ENCODE measurements around the gene MS4A8.
"Not testable (repeated sequence)": the region's sequence is repeated elsewhere in the genome, so short reads cannot be mapped to it uniquely, and the experiment has no call there.

MS4A8 gene, protein sequence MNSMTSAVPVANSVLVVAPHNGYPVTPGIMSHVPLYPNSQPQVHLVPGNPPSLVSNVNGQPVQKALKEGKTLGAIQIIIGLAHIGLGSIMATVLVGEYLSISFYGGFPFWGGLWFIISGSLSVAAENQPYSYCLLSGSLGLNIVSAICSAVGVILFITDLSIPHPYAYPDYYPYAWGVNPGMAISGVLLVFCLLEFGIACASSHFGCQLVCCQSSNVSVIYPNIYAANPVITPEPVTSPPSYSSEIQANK

DNA sequence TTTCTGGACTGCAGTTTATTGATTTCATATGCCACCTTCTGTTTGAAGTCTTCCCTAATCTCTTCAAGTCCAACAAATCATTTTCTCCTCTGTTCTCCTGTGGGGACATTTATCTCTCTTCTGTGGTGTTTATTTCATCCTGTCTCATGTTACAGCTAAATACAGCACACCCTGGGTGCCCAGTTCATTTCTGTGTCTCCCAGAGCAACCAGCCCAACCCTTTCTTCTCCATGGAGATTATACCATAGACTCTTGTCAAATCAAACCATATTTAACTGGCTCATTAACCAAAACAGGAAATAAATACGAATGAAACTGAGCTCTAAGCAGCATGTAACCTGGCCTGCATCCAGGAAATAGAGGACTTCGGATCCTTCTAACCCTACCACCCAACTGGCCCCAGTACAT lies at the start of gene MS4A8:
MS4A8 (plus strand) TSS at position 329 of the 408 bp plus-strand sequence. CDS start 1,249 bp downstream, outside the sequence.
- Mint-ChIP-seq H3K4me3 (no peak within 1 kb of the TSS), H3K9me3 (ENCODE audit: low read depth) (no peaks in the 10 kb centered on the region), H3K36me3 (no peaks in the 10 kb centered on the region), H3K4me1 (ENCODE audit: low read depth) (no peaks in the 10 kb centered on the region), H3K27ac (no peak within 1 kb of the TSS), H3K27me3 (peaks cover 5% of the 10 kb centered on the region)

DNA sequence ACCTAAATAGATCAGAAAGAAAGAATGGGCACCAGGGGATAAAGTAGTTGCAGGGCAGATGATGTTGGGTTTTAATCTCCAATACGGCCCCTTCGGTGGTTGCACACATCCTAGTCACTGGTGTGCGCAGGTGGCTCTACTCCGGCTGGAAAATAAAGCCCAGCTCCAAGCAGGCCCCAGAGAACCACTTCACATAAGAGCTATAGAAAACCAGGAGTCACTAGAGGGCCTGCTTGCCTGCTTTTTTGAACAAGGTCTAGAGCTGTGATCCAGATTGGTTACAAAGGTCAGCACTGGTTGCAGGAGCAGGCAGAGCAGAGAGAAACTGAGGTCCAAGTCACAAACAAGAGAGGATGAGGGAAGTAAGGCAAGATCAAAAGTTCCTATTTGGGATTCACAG lies 41.5 kb upstream of the MS4A8 start:
- H3K27ac Mint-ChIP-seq: no peak overlapping the region
- peaks cover 7% of the 10 kb centered on the region for H3K27me3 Mint-ChIP-seq
- no peaks in the 10 kb centered on the region for H3K4me1 Mint-ChIP-seq (ENCODE audit: low read depth)
- H3K9me3 Mint-ChIP-seq (ENCODE audit: low read depth): no peaks in the 10 kb centered on the region
- H3K36me3 Mint-ChIP-seq: no peaks in the 10 kb centered on the region
- H3K4me3 Mint-ChIP-seq: no peak overlapping the region

DNA sequence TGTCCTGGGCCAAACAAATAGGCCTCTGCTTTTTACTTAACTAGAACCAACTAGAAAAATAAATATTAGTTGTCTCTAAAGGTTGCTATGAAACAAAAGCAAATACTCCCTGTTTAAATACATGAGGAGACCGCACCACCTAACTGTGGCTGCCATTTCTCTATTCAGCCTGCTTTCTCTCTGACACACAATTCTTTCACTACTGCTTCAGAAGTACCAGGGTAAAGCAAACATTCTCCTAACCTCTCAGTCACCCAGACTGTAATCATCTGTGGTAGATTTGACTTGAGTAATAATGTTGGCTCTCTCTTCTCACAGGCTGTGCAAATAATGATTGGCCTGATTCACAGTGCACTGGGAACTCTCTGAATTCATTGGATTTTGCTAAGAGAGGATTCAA lies 41.0 kb upstream of the MS4A8 start:
- Mint-ChIP-seq H3K4me1 (ENCODE audit: low read depth) (no peaks in the 10 kb centered on the region), H3K9me3 (ENCODE audit: low read depth) (no peaks in the 10 kb centered on the region), H3K4me3 (no peak overlapping the region), H3K27ac (no peak overlapping the region), H3K36me3 (no peaks in the 10 kb centered on the region), H3K27me3 (peaks cover 10% of the 10 kb centered on the region)

DNA sequence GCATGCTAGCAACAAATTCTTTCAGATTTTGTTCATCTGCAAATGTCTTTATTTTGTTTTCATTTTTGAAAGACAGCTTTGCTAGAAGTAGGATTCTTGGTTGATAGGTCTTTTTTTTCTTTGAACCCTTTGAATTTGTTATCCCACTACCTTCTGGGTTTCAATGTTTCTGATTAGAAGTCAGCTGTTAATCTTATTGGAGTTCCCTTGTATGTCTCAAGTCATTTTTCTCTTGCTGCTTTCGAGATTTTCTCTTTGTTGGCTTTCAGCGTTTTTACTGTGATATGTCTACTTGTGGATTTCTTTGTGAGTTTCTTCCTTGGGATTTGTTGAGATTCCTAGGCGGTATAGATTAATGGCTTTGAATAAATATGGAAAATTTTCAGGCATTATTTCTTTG lies 27.2 kb upstream of the MS4A8 start:
- Mint-ChIP-seq H3K4me3 (no peak overlapping the region), H3K27ac (no peak overlapping the region), H3K36me3 (peaks cover 11% of the 10 kb centered on the region), H3K27me3 (peaks cover 18% of the 10 kb centered on the region), H3K4me1 (ENCODE audit: low read depth) (no peaks in the 10 kb centered on the region), H3K9me3 (ENCODE audit: low read depth) (peaks cover 22% of the 10 kb centered on the region)

DNA sequence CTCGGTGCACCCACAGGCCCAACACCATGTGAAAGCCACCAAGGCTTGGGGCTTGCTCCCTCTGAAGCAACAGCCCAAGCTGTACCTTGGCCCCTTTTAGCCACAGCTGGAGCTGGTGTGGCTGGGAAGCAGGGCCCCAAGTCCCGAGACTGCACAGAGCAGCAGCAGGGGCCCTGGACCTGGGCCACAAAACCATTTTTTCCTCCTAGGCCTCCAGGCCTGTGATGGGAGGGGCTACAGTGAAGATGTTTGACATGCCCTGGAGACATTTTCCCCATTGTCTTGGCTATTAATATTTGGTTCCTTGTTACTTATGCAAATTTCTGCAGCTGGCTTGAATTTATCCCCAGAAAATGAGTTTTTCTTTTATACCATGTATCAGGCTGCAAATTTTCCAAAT lies 21.2 kb upstream of the MS4A8 start:
- not testable (repeated sequence) for H3K4me1 Mint-ChIP-seq (ENCODE audit: low read depth); H3K27ac Mint-ChIP-seq; H3K4me3 Mint-ChIP-seq
- Mint-ChIP-seq H3K9me3 (ENCODE audit: low read depth) (peaks cover 22% of the 10 kb centered on the region), H3K36me3 (peaks cover 14% of the 10 kb centered on the region), H3K27me3 (peaks cover 16% of the 10 kb centered on the region)

DNA sequence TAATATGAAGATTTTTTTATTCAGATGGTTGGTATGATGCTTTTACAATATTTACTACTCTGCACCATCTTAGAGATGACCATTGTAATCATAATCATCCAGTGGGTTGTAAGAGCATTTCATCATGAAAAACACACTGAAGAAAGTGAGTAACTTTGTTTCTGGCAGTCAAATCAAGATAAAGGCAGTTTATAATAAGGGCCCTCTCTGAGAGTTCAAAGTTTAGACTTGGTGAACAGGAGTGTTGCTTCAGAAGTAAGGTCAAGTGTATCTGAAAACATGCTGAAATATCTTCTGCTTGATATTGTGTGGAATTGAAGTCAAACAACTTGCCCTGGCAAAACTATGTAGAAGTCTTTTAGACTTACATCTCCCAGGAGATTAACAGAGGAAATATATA lies 19.5 kb upstream of the MS4A8 start:
- Mint-ChIP-seq H3K36me3 (peaks cover 10% of the 10 kb centered on the region), H3K9me3 (ENCODE audit: low read depth) (peaks cover 22% of the 10 kb centered on the region), H3K27me3 (peaks cover 13% of the 10 kb centered on the region), H3K4me3 (no peak overlapping the region), H3K4me1 (ENCODE audit: low read depth) (no peaks in the 10 kb centered on the region), H3K27ac (no peak overlapping the region)

DNA sequence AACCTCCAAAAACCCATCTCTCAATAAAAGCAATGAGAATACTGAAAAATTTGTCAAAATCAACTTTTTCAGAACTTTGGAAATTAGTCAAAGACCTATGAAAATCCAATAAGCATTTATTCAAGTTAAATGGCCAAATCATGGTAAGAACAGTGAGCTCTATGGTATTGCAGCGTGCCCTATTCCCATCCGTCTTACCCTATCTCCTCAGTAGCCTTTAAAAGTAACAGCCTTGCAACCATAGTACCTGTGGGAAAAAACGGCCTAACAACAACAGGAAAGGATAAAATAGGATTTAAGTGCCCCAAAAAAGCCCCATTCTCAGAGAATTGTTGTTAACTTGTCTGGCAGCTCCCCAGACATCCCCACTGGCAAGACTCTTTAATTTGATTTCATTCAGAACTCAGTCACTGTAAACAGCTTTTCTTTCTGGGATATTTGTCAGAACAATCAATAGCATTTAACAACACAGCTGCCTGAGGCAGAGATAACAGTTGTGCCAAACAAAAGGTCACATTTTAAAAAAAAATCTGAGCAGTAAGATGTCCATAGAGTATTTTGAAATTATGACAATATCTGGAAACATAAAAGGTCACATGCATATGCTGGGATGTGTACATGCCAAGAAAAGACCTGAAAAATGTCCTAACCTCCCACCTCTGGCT lies 18.8 kb upstream of the MS4A8 start:
- H3K4me3 Mint-ChIP-seq: no peak overlapping the region
- H3K4me1 Mint-ChIP-seq (ENCODE audit: low read depth): no peaks in the 10 kb centered on the region
- H3K27me3 Mint-ChIP-seq: peaks cover 12% of the 10 kb centered on the region
- peaks cover 22% of the 10 kb centered on the region for H3K9me3 Mint-ChIP-seq (ENCODE audit: low read depth)
- peaks cover 10% of the 10 kb centered on the region for H3K36me3 Mint-ChIP-seq
- H3K27ac Mint-ChIP-seq: no peak overlapping the region

DNA sequence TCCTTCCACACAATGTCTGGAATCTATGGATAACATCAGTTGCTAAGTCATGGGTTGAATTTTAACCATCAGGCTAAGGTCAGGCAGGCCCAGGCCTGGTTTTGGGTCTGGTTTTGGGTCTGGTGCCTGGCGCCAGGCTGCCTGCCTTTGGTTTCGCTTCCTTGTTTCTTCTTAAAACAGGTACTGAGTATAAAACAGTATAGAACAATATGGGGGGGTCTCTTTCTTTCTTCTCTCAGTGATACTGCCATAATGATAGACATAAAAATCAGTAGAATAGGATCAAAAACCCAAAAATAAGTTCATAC lies 14.9 kb upstream of the MS4A8 start:
- not testable (repeated sequence) for H3K4me3 Mint-ChIP-seq, H3K27ac Mint-ChIP-seq

DNA sequence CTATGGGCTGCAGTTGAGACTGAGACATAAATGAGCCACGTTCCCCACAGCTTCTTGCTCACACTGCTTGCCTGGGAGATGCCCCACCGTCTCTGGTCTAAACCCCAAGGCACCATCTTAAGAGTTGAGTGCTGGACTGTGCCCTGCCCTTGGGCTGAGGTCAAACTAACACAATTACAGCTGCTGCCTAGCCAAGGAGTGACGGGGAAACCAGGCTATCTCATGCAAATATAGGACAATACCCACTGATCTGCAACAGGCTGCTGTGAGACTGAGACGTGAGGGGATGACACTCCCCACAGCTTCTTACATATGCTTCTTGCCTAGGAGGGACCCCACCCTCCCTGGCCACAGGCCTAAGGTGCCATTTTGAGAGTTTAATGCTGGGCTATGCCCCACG lies 7.8 kb upstream of the MS4A8 start:
- Mint-ChIP-seq H3K36me3 (no peaks in the 10 kb centered on the region), H3K27me3 (peaks cover 12% of the 10 kb centered on the region), H3K9me3 (ENCODE audit: low read depth) (no peaks in the 10 kb centered on the region), H3K4me3 (no peak overlapping the region), H3K4me1 (ENCODE audit: low read depth) (no peaks in the 10 kb centered on the region), H3K27ac (no peak overlapping the region)

More for the DNA sequence above, 14.9 kb upstream of the MS4A8 start:
- not testable (repeated sequence) for H3K4me1 Mint-ChIP-seq (ENCODE audit: low read depth); H3K9me3 Mint-ChIP-seq (ENCODE audit: low read depth); H3K36me3 Mint-ChIP-seq
- peaks cover 11% of the 10 kb centered on the region for H3K27me3 Mint-ChIP-seq

DNA sequence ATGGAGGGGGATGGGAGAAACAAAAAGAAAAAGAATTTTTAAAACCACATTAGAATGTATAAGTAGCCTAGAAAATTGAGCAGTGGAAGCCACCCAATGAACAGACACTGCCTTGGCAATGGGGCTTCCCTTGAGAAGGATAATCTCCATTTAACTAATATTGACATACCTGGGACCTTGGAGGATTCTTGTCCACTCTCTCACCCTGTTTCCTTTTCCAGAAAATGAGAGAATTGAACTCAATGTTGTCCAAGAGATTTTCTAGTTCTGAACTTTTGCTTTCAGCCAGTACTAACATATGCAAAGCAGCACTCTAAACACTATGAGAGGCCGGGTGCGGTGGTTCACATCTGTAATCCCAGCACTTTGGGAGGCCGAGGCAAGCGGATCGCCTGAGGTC lies 524 bp downstream of the MS4A8 start:
- Mint-ChIP-seq H3K36me3 (no peaks in the 10 kb centered on the region), H3K4me3 (no peak overlapping the region), H3K27ac (no peak overlapping the region), H3K27me3 (peaks cover 5% of the 10 kb centered on the region), H3K4me1 (ENCODE audit: low read depth) (no peaks in the 10 kb centered on the region), H3K9me3 (ENCODE audit: low read depth) (no peaks in the 10 kb centered on the region)

DNA sequence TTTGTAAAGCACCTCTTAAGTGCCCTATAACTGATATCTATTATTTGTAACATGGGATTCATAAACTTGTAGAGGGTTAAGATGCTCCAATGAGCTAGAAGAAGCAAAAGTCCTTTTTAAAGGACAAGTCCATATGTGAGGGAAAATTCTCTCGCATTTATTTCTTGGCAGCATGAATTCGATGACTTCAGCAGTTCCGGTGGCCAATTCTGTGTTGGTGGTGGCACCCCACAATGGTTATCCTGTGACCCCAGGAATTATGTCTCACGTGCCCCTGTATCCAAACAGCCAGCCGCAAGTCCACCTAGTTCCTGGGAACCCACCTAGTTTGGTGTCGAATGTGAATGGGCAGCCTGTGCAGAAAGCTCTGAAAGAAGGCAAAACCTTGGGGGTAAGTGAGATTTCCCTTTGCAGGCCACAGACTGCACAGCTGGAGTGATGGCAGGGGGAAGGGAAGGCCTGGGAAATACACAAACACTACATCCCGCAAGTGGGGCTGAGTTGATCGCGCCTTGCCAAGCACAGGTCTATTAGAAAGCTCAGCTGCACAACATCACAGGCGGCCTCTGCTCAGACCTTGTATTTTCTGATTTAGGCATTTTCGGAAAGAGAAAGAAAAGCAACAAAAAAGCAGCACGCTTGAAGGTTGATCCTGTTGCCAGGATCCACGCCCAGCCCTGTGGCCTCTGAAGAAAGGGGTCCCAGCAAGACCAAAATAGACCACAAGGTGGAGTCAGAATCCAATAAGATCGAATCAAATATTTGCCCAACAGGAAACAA lies 1.5 kb downstream of the MS4A8 start:
- H3K36me3 Mint-ChIP-seq: no peaks in the 10 kb centered on the region
- peaks cover 2% of the 10 kb centered on the region for H3K27me3 Mint-ChIP-seq
- H3K4me3 Mint-ChIP-seq: no peak overlapping the region
- no peaks in the 10 kb centered on the region for H3K9me3 Mint-ChIP-seq (ENCODE audit: low read depth)
- no peaks in the 10 kb centered on the region for H3K4me1 Mint-ChIP-seq (ENCODE audit: low read depth)
- no peak overlapping the region for H3K27ac Mint-ChIP-seq

DNA sequence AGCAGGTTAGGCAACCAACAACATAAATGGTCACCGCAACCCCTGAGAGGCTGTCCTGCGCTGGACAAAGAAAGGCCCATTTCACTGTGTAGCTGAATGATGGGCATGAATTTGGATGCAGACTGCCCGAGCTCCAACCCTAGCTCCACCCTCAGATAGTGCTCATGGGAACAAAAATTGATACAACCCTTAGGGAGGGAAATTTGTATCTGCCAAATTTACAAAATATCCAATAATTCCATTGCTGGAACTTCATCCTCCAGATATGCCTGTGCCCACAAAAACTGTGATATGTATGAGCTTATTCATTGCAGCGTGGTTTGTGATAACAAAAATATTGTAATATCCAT lies 2.0 kb downstream of the MS4A8 start:
- no peak overlapping the region for H3K4me3 Mint-ChIP-seq
- H3K27me3 Mint-ChIP-seq: peaks cover 1% of the 10 kb centered on the region
- no peaks in the 10 kb centered on the region for H3K4me1 Mint-ChIP-seq (ENCODE audit: low read depth)
- H3K9me3 Mint-ChIP-seq (ENCODE audit: low read depth): no peaks in the 10 kb centered on the region
- no peaks in the 10 kb centered on the region for H3K36me3 Mint-ChIP-seq
- no peak overlapping the region for H3K27ac Mint-ChIP-seq

DNA sequence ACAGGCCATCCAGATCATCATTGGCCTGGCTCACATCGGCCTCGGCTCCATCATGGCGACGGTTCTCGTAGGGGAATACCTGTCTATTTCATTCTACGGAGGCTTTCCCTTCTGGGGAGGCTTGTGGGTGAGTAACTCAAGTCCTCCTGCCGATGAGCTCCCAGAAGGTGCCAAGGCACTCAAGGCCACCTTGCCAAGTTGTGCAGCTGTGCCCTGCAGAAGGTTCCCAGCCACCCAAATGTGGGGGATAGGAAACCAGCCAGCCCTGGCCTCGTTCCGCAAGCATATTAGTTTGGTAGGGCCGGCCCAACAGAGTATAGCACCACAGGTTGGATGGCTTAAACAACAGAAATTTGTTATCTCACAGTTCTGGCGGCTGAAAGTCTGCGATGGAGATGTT lies 4.0 kb downstream of the MS4A8 start:
- H3K27ac Mint-ChIP-seq: no peak overlapping the region
- no peak overlapping the region for H3K4me3 Mint-ChIP-seq
- H3K36me3 Mint-ChIP-seq: no peaks in the 10 kb centered on the region
- peaks cover 1% of the 10 kb centered on the region for H3K27me3 Mint-ChIP-seq
- no peaks in the 10 kb centered on the region for H3K4me1 Mint-ChIP-seq (ENCODE audit: low read depth)
- H3K9me3 Mint-ChIP-seq (ENCODE audit: low read depth): no peaks in the 10 kb centered on the region

DNA sequence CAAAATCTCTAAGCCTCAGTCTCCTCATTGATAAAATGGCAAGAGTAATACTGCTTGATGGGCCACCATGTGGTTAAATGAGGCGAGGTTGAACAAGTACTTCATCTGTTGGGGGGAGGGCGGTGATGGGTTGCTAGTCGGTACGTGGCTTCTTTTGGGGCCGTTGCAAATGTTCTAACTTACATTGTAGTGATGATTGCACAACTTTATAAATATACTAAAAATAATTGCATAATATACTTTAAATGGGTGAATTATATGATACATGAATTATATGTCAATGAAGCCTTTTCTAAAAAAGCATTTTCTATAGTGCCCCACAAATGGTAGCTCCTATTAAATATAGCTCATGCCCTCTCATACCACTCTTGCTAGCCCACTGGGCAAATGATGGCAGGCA lies 6.5 kb downstream of the MS4A8 start:
- Mint-ChIP-seq H3K9me3 (ENCODE audit: low read depth) (no peaks in the 10 kb centered on the region), H3K27ac (no peak overlapping the region), H3K4me1 (ENCODE audit: low read depth) (no peaks in the 10 kb centered on the region), H3K4me3 (no peak overlapping the region), H3K27me3 (peaks cover 1% of the 10 kb centered on the region), H3K36me3 (no peaks in the 10 kb centered on the region)

DNA sequence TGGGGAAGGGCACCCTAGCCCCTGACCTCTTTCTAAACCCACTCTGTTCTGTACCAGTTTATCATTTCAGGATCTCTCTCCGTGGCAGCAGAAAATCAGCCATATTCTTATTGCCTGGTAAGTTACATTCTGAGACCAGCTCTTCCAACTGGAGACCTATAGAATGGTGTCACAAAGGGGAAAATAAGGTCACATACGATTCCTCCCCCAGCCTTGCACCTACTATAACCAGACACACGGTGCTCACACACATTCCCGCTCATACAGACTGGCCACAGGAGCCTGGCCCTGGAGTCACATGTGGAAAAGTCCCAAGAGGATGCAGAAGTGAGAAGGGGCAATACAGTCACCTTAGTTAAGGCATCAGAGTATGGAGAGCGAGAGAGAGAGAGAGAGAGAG lies 7.5 kb downstream of the MS4A8 start:
- no peaks in the 10 kb centered on the region for H3K36me3 Mint-ChIP-seq
- H3K27ac Mint-ChIP-seq: no peak overlapping the region
- peaks cover 2% of the 10 kb centered on the region for H3K27me3 Mint-ChIP-seq
- H3K9me3 Mint-ChIP-seq (ENCODE audit: low read depth): no peaks in the 10 kb centered on the region
- no peak overlapping the region for H3K4me3 Mint-ChIP-seq
- H3K4me1 Mint-ChIP-seq (ENCODE audit: low read depth): no peaks in the 10 kb centered on the region

All from activated naive CD8-positive, alpha-beta T cell (primary cell).